OCI-M1 (cell line): ENCODE measurements around the gene IL17F.

ENCODE experiments used
- DNase-seq: peaks from one replicate; lab custom pipeline; 2025; lab: John Stamatoyannopoulos, UW

Gene IL17F

DNA sequence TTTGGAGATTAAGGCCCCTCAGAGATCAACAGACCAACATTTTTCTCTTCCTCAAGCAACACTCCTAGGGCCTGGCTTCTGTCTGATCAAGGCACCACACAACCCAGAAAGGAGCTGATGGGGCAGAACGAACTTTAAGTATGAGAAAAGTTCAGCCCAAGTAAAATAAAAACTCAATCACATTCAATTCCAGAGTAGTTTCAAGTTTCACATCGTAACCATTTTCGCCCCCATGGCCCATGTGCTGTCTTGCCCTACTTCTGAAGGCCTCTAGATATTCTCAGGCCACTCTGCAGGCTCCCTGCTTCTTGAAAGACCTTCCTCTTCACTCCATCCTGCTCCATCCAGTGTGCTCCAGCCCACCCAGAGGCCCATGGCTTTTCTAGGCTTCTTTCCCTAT is 53.9 kb downstream of the IL17F start:
- DNase-seq = no peak

DNA sequence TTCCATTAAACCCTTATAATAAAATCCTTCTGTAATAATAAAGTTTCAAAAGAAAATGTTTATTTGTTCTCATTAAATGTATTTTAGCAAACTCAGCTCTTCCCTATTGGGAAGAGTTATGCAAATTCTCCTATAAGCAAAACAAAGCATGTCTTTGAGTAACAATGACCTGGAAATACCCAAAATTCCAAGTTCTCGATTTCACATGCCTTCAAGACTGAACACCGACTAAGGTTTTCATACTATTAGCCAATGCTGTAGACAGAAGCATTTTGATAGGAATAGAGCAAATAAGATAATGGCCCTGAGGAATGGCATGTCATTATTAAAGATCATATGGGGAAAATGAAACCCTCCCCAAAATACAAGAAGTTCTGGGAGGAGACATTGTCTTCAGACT is 54.3 kb downstream of the IL17F start:
- DNase-seq = no peak

DNA sequence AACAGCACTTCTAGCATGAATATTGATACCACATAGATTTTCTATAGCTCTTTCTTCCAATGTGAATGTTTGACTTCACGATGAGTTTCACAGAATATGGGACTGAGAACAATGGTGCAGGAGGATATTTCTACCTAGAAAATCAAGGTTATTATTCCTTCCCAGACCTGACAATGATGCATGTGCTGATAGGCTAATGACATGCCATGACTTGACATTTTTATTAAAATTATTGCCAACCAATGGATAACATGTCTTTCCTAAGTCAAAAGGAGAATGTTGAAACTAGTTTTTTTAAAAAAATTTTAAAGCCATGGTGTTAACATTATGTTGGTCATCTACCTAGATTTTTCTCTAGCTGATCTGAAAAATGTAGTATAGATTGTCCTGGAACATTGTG is 57.2 kb downstream of the IL17F start:
- DNase-seq = no peak
